Measurements from ENCODE around the gene ZSWIM5.

DNA sequence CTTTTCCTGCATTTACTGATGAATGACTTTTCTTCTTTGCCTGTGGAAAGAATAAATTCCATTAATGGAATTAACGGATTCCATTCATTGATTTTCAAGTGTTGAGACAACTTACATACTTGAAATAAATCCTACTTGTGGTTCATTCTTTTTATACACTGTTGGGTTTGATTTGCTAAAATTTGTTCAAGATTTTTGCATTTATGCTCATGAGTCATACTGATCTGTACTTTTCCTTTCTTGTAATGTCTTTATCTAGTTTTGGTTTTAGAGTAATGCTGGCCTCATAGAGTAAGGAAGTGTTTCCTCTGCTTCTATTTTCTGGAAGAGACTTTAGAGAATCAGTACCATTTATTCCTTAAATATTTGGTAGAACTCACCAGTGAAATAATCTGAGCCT lies 180.0 kb downstream of the ZSWIM5 start:
- TF ChIP-seq GATA2 (IDR thresholded peaks at IDR 0.05; ENCODE audit: low read depth, low read length) (no peak), GATA3 (IDR thresholded peaks at IDR 0.05; ENCODE audit: low read depth, low read length) (no peak)

All from SH-SY5Y (cell line).